Measurements from ENCODE around the gene CELA3A.
"Not testable (repeated sequence)": the region's sequence is repeated elsewhere in the genome, so short reads cannot be mapped to it uniquely, and the experiment has no call there.

CELA3A gene

DNA sequence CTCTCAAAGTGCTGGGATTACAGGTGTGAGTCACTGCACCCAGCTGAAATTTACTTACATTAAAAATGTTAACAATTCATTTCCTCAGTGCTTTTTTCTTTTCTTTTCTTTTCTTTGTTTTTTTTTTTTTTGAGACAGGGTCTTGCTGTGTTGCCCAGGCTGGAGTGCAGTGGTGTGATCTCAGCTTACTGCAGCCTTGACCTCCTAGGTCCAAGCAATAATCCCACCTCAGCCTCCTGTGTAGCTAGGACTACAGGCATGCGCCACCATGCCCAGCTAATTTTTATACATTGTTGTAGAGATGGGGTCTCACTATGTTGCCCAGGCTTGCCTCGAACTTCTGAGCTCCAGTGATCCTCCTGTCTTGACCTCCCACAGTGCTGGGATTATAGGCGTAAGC, 2.5 kb downstream of the CELA3A start:
- H3K4me1 ChIP-seq (ENCODE audit: insufficient read depth, low read length, severe bottlenecking); H3K79me2 ChIP-seq (ENCODE audit: insufficient read depth, low read length); H3K27me3 ChIP-seq (ENCODE audit: insufficient read depth, low read length); H4K20me1 ChIP-seq (ENCODE audit: insufficient read depth, low read length); H2AFZ ChIP-seq (ENCODE audit: low read length); H3K9me2 ChIP-seq (ENCODE audit: low read depth, low read length); H3K4me2 ChIP-seq (ENCODE audit: low read length); H3K27ac ChIP-seq (ENCODE audit: low read depth, low read length, poor library complexity, severe bottlenecking); H3K36me3 ChIP-seq (ENCODE audit: insufficient read depth, low read length); H3K9ac ChIP-seq (ENCODE audit: low read length); H3K9me3 ChIP-seq (ENCODE audit: low read length); H3F3A ChIP-seq (ENCODE audit: insufficient read depth, low read length); H3K4me3 ChIP-seq (ENCODE audit: low read depth, low read length, poor library complexity, severe bottlenecking): not testable (repeated sequence)

DNA sequence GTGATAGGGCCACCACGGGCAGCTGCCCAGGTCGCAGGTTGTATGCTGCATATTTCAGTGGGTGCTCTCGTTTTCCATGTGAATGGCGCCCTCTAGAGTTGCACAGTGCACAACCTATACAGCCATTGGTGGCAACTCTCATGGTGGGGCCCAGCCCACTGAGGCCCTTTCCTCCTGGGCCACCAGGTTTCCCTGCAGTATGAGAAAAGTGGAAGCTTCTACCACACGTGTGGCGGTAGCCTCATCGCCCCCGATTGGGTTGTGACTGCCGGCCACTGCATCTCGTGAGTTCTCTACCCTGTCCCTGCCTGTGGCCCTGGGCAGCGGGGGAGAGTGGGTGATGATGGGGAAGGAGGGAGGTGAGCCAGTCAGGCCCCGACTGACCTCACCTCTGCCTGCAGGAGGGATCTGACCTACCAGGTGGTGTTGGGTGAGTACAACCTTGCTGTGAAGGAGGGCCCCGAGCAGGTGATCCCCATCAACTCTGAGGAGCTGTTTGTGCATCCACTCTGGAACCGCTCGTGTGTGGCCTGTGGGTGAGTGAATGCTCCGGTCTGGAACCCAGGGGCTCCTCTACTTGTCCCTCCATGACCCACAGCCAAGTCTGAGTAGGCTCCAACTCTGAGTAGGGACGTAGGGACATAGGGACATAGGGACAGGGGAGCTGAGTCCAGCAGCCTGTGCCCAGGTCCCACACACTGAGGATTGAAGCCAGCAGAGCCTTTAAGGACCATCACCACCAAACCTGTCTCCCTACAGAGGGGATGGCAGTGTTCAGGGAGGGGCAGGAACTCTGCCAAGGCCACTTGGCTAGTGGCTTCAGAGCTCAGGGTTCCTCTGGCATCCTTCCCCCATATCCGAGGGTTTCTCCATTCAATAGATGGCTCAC, 4.0 kb downstream of the CELA3A start:
- H3K4me1 ChIP-seq (ENCODE audit: insufficient read depth, low read length, severe bottlenecking); H3K79me2 ChIP-seq (ENCODE audit: insufficient read depth, low read length); H3K36me3 ChIP-seq (ENCODE audit: insufficient read depth, low read length); H3K4me2 ChIP-seq (ENCODE audit: low read length); H3K4me3 ChIP-seq (ENCODE audit: low read depth, low read length, poor library complexity, severe bottlenecking); H3K9me2 ChIP-seq (ENCODE audit: low read depth, low read length); H3K27me3 ChIP-seq (ENCODE audit: insufficient read depth, low read length); H3K27ac ChIP-seq (ENCODE audit: low read depth, low read length, poor library complexity, severe bottlenecking); H3K9me3 ChIP-seq (ENCODE audit: low read length); H4K20me1 ChIP-seq (ENCODE audit: insufficient read depth, low read length); H3K9ac ChIP-seq (ENCODE audit: low read length); H3F3A ChIP-seq (ENCODE audit: insufficient read depth, low read length); H2AFZ ChIP-seq (ENCODE audit: low read length): not testable (repeated sequence)
- TF ChIP-seq, protein P1, sequence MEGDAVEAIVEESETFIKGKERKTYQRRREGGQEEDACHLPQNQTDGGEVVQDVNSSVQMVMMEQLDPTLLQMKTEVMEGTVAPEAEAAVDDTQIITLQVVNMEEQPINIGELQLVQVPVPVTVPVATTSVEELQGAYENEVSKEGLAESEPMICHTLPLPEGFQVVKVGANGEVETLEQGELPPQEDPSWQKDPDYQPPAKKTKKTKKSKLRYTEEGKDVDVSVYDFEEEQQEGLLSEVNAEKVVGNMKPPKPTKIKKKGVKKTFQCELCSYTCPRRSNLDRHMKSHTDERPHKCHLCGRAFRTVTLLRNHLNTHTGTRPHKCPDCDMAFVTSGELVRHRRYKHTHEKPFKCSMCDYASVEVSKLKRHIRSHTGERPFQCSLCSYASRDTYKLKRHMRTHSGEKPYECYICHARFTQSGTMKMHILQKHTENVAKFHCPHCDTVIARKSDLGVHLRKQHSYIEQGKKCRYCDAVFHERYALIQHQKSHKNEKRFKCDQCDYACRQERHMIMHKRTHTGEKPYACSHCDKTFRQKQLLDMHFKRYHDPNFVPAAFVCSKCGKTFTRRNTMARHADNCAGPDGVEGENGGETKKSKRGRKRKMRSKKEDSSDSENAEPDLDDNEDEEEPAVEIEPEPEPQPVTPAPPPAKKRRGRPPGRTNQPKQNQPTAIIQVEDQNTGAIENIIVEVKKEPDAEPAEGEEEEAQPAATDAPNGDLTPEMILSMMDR (IDR thresholded peaks at IDR 0.05; ENCODE audit: low read length), result peak; percentile 40; the same call in 1 of the 2 replicates

DNA sequence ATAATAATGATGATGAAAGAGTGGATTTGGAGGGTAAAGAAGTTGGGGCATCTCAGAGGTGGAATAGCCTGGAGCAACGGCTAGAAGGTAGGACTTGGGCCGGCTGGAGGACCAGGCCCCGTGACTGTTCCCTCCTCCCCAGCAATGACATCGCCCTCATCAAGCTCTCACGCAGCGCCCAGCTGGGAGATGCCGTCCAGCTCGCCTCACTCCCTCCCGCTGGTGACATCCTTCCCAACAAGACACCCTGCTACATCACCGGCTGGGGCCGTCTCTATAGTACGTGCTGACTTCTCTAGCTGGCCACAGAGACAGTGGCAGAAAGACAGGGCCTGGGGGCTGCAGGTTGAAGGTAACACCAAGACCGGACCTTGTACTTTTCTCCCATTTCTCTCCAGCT, 5.3 kb downstream of the CELA3A start:
- not testable (repeated sequence) for H3K4me2 ChIP-seq (ENCODE audit: low read length); H3K27ac ChIP-seq (ENCODE audit: low read depth, low read length, poor library complexity, severe bottlenecking)

DNA sequence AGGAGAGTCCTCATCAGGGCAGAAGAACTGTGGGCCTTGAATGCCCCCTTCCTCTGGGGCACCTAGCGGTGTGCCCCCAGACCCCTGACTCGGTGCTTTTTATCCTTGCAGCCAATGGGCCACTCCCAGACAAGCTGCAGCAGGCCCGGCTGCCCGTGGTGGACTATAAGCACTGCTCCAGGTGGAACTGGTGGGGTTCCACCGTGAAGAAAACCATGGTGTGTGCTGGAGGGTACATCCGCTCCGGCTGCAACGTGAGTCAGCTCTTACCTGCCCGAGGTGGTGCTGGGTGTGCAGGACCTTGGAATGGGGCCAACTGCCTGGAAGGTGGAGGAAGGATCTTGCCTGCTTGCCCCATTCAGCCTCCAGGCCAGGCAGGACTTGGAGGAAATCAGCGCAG, 5.8 kb downstream of the CELA3A start:
- H3K4me2 ChIP-seq (ENCODE audit: low read length); H4K20me1 ChIP-seq (ENCODE audit: insufficient read depth, low read length); H3K9me2 ChIP-seq (ENCODE audit: low read depth, low read length); H3K4me1 ChIP-seq (ENCODE audit: insufficient read depth, low read length, severe bottlenecking); H2AFZ ChIP-seq (ENCODE audit: low read length); H3K9ac ChIP-seq (ENCODE audit: low read length); H3K27ac ChIP-seq (ENCODE audit: low read depth, low read length, poor library complexity, severe bottlenecking); H3K4me3 ChIP-seq (ENCODE audit: low read depth, low read length, poor library complexity, severe bottlenecking); H3K79me2 ChIP-seq (ENCODE audit: insufficient read depth, low read length); H3K27me3 ChIP-seq (ENCODE audit: insufficient read depth, low read length); H3K36me3 ChIP-seq (ENCODE audit: insufficient read depth, low read length); H3K9me3 ChIP-seq (ENCODE audit: low read length); H3F3A ChIP-seq (ENCODE audit: insufficient read depth, low read length): not testable (repeated sequence)

More for the DNA sequence above, 5.3 kb downstream of the CELA3A start:
- not testable (repeated sequence) for H3K36me3 ChIP-seq (ENCODE audit: insufficient read depth, low read length); H3K9me2 ChIP-seq (ENCODE audit: low read depth, low read length); H3K4me1 ChIP-seq (ENCODE audit: insufficient read depth, low read length, severe bottlenecking); H3K79me2 ChIP-seq (ENCODE audit: insufficient read depth, low read length); H2AFZ ChIP-seq (ENCODE audit: low read length); H3K9me3 ChIP-seq (ENCODE audit: low read length); H4K20me1 ChIP-seq (ENCODE audit: insufficient read depth, low read length); H3K9ac ChIP-seq (ENCODE audit: low read length); H3K4me3 ChIP-seq (ENCODE audit: low read depth, low read length, poor library complexity, severe bottlenecking); H3K27me3 ChIP-seq (ENCODE audit: insufficient read depth, low read length); H3F3A ChIP-seq (ENCODE audit: insufficient read depth, low read length)

DNA sequence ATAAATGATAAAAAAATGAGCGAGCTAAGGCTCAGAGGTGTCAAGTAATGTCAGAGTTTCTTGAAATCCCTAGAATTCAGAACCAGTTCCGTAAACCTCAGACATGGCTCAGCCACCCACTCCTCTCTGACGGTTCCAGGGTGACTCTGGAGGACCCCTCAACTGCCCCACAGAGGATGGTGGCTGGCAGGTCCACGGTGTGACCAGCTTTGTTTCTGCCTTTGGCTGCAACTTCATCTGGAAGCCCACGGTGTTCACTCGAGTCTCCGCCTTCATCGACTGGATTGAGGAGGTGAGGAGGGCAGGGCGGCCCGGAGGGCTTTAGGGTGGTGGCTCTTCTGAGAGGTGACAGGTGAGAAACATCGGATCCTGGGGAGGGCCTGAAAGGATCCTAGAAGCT, 8.1 kb downstream of the CELA3A start:
- H3K9me2 ChIP-seq (ENCODE audit: low read depth, low read length); H3K27me3 ChIP-seq (ENCODE audit: insufficient read depth, low read length); H3K9ac ChIP-seq (ENCODE audit: low read length); H3K27ac ChIP-seq (ENCODE audit: low read depth, low read length, poor library complexity, severe bottlenecking); H3K4me3 ChIP-seq (ENCODE audit: low read depth, low read length, poor library complexity, severe bottlenecking); H2AFZ ChIP-seq (ENCODE audit: low read length); H3K79me2 ChIP-seq (ENCODE audit: insufficient read depth, low read length); H3K4me1 ChIP-seq (ENCODE audit: insufficient read depth, low read length, severe bottlenecking); H3K36me3 ChIP-seq (ENCODE audit: insufficient read depth, low read length); H3F3A ChIP-seq (ENCODE audit: insufficient read depth, low read length); H4K20me1 ChIP-seq (ENCODE audit: insufficient read depth, low read length); H3K4me2 ChIP-seq (ENCODE audit: low read length); H3K9me3 ChIP-seq (ENCODE audit: low read length): not testable (repeated sequence)

DNA sequence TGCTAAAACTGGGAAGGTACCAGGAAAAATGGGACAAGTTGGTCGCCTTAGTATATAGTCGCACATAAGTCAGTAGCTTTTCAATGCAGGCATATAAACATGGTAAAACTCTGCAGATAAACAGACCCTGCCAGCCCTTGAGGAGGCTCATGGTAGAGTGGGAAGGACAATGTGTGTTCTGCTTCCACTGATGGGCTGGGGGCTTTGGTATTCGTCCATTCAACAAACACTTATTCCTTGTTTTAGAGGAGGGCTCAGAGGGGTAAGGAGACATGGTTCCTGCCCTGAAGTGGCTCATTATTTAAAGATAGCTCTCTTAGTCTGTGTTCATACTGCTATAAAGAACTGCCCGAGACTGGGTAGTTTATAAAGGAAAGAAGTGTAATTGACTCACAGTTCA, 11.3 kb downstream of the CELA3A start:
- H3K27me3 ChIP-seq (ENCODE audit: insufficient read depth, low read length); H3K9me3 ChIP-seq (ENCODE audit: low read length); H3K4me3 ChIP-seq (ENCODE audit: low read depth, low read length, poor library complexity, severe bottlenecking); H3K79me2 ChIP-seq (ENCODE audit: insufficient read depth, low read length); H3K9ac ChIP-seq (ENCODE audit: low read length); H3K4me1 ChIP-seq (ENCODE audit: insufficient read depth, low read length, severe bottlenecking); H3K9me2 ChIP-seq (ENCODE audit: low read depth, low read length); H3K4me2 ChIP-seq (ENCODE audit: low read length); H3K36me3 ChIP-seq (ENCODE audit: insufficient read depth, low read length); H4K20me1 ChIP-seq (ENCODE audit: insufficient read depth, low read length); H3K27ac ChIP-seq (ENCODE audit: low read depth, low read length, poor library complexity, severe bottlenecking); H3F3A ChIP-seq (ENCODE audit: insufficient read depth, low read length); H2AFZ ChIP-seq (ENCODE audit: low read length): not testable (repeated sequence)

DNA sequence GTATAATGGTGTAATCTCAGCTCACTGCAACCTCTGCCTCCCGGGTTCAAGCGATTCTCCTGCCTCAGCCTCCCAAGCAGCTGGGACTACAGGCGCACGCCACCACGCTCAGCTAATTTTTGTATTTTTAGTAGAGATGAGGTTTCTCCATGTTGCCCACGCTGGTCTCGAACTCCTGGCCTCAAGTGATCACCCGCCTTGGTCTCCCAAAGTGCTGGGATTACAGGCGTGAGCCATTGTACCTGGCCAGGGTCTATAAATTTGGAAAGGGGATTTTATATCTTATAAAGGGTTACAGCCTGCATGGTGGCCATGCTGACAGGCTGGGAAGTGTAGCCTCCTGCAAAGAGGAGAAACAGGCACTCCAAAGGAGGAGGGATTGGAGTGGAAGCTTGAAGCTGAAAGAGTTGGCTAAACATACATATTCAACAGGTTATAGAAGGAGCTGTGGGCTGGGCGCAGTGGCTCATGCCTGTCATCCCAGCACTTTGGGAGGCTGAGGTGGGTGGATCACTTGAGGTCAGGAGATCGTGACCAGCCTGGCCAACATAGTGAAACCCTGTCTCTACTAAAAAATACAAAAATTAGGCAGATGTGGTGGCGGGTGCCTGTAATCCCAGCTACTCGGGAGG, 13.2 kb downstream of the CELA3A start:
- not testable (repeated sequence) for H3K4me2 ChIP-seq (ENCODE audit: low read length); H3K9ac ChIP-seq (ENCODE audit: low read length); H3F3A ChIP-seq (ENCODE audit: insufficient read depth, low read length); H2AFZ ChIP-seq (ENCODE audit: low read length); H3K4me3 ChIP-seq (ENCODE audit: low read depth, low read length, poor library complexity, severe bottlenecking); H4K20me1 ChIP-seq (ENCODE audit: insufficient read depth, low read length); H3K27ac ChIP-seq (ENCODE audit: low read depth, low read length, poor library complexity, severe bottlenecking); H3K9me2 ChIP-seq (ENCODE audit: low read depth, low read length); H3K36me3 ChIP-seq (ENCODE audit: insufficient read depth, low read length); H3K27me3 ChIP-seq (ENCODE audit: insufficient read depth, low read length); H3K9me3 ChIP-seq (ENCODE audit: low read length); H3K4me1 ChIP-seq (ENCODE audit: insufficient read depth, low read length, severe bottlenecking); H3K79me2 ChIP-seq (ENCODE audit: insufficient read depth, low read length)

All from OCI-LY1 (cell line).